ENCODE measurements around the gene TMPRSS7.

GRCh38 chr3:112004669-112005068 lies 29.9 kb upstream of the TMPRSS7 start:
- no peak for TF ChIP-seq POLR2A (IDR thresholded peaks at IDR 0.05)
- TF ChIP-seq, protein P1, sequence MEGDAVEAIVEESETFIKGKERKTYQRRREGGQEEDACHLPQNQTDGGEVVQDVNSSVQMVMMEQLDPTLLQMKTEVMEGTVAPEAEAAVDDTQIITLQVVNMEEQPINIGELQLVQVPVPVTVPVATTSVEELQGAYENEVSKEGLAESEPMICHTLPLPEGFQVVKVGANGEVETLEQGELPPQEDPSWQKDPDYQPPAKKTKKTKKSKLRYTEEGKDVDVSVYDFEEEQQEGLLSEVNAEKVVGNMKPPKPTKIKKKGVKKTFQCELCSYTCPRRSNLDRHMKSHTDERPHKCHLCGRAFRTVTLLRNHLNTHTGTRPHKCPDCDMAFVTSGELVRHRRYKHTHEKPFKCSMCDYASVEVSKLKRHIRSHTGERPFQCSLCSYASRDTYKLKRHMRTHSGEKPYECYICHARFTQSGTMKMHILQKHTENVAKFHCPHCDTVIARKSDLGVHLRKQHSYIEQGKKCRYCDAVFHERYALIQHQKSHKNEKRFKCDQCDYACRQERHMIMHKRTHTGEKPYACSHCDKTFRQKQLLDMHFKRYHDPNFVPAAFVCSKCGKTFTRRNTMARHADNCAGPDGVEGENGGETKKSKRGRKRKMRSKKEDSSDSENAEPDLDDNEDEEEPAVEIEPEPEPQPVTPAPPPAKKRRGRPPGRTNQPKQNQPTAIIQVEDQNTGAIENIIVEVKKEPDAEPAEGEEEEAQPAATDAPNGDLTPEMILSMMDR (IDR thresholded peaks at IDR 0.05) = no peak

Measured in uterus (tissue), 2 donors.